Ishikawa (cell line): ENCODE measurements around the gene NSD2.

Experiments used
- CEBPB ChIP-seq: IDR thresholded peaks from 2 replicates; pipeline ENCODE4 v1.6.1; 2012
- CREB1 ChIP-seq: IDR thresholded peaks from 2 replicates; pipeline ENCODE4 v1.6.1; 2012; ENCODE audit warnings: low read depth
- EGR1 ChIP-seq: IDR thresholded peaks from 2 replicates; pipeline ENCODE4 v1.6.1; 2012
- EP300 ChIP-seq: IDR thresholded peaks from 2 replicates; pipeline ENCODE4 v1.6.1; 2012; ENCODE audit warnings: borderline replicate concordance
- FOXM1 ChIP-seq: IDR thresholded peaks from 2 replicates; pipeline ENCODE4 v1.6.1; 2012; ENCODE audit warnings: low read depth, borderline replicate concordance
- MAX ChIP-seq: IDR thresholded peaks from 2 replicates; pipeline ENCODE4 v1.6.1; 2012
- NFIC ChIP-seq: IDR thresholded peaks from 2 replicates; pipeline ENCODE4 v1.6.1; 2012
- RAD21 ChIP-seq: IDR thresholded peaks from 2 replicates; pipeline ENCODE4 v1.6.1; 2012; ENCODE audit warnings: low read depth
- REST ChIP-seq: IDR thresholded peaks from 2 replicates; pipeline ENCODE4 v1.6.1; 2012; ENCODE audit warnings: low read depth, mild to moderate bottlenecking
- TAF1 ChIP-seq: IDR thresholded peaks from 2 replicates; pipeline ENCODE4 v1.6.1; 2012; ENCODE audit warnings: low read depth, mild to moderate bottlenecking
- TCF12 ChIP-seq: IDR thresholded peaks from 2 replicates; pipeline ENCODE4 v1.6.1; 2012; ENCODE audit warnings: low read depth
- TEAD4 ChIP-seq: IDR thresholded peaks from 2 replicates; pipeline ENCODE4 v1.6.1; 2012
- USF1 ChIP-seq: IDR thresholded peaks from 2 replicates; pipeline ENCODE4 v1.6.1; 2012
- YY1 ChIP-seq: IDR thresholded peaks from 2 replicates; pipeline ENCODE4 v1.6.1; 2012; ENCODE audit warnings: low read depth
- ZBTB7A ChIP-seq: IDR thresholded peaks from 2 replicates; pipeline ENCODE4 v1.6.1; 2012; ENCODE audit warnings: low read depth

Gene NSD2

GRCh38 chr4:1928356-1929239 lies 57.4 kb downstream of the NSD2 start:
- TF ChIP-seq USF1, result no peak
- no peak for TF ChIP-seq EGR1
- TF ChIP-seq YY1, result no peak
- no peak for TF ChIP-seq CREB1
- no peak for TF ChIP-seq NFIC
- TF ChIP-seq EP300, result no peak
- TF ChIP-seq TEAD4, result no peak
- no peak for TF ChIP-seq REST
- TF ChIP-seq CEBPB, result no peak
- TF ChIP-seq TAF1, result no peak
- TF ChIP-seq RAD21, result no peak
- TF ChIP-seq FOXM1, result no peak
- no peak for TF ChIP-seq ZBTB7A
- no peak for TF ChIP-seq MAX
- TF ChIP-seq TCF12, result no peak

GRCh38 chr4:1932736-1933135 lies 61.5 kb downstream of the NSD2 start:
- no peak for TF ChIP-seq ZBTB7A
- no peak for TF ChIP-seq TAF1
- TF ChIP-seq FOXM1, result no peak
- TF ChIP-seq YY1, result no peak
- no peak for TF ChIP-seq RAD21
- TF ChIP-seq TEAD4, result no peak
- no peak for TF ChIP-seq NFIC
- TF ChIP-seq CEBPB, result no peak
- no peak for TF ChIP-seq USF1
- TF ChIP-seq REST, result no peak
- TF ChIP-seq EGR1, result no peak
- no peak for TF ChIP-seq TCF12
- no peak for TF ChIP-seq CREB1
- no peak for TF ChIP-seq EP300
- no peak for TF ChIP-seq MAX

- no peak for TF ChIP-seq REST
- TF ChIP-seq CEBPB, result no peak
- TF ChIP-seq CREB1, result no peak
- no peak for TF ChIP-seq FOXM1
- no peak for TF ChIP-seq NFIC
- no peak for TF ChIP-seq TAF1
- TF ChIP-seq EP300, result no peak
- no peak for TF ChIP-seq YY1
- TF ChIP-seq USF1, result no peak
- TF ChIP-seq TCF12, result no peak
- TF ChIP-seq EGR1, result no peak
- TF ChIP-seq RAD21, result no peak
- TF ChIP-seq ZBTB7A, result no peak
- TF ChIP-seq TEAD4, result no peak
- no peak for TF ChIP-seq MAX
Measured at GRCh38 chr4:1933700-1934099, 62.5 kb downstream of the NSD2 start.
